ENCODE data around the gene MALT1.
"Not testable (repeated sequence)": the region's sequence is repeated elsewhere in the genome, so short reads cannot be mapped to it uniquely, and the experiment has no call there.

MALT1 gene

GRCh38 chr18:58745914-58746313, 74.6 kb downstream of the MALT1 start:
- no peak for DNase-seq

- no peak for DNase-seq
Measured at GRCh38 chr18:58748899-58749595, 77.8 kb downstream of the MALT1 start.

GRCh38 chr18:58753976-58754375, 82.7 kb downstream of the MALT1 start:
- DNase-seq, result no peak

- no peak for DNase-seq
Measured at GRCh38 chr18:58754544-58755068, 83.3 kb downstream of the MALT1 start.

- no peak for DNase-seq
Measured at GRCh38 chr18:58755304-58756010, 84.2 kb downstream of the MALT1 start.

- DNase-seq, result no peak
Measured at GRCh38 chr18:58756148-58756547, 84.9 kb downstream of the MALT1 start.

GRCh38 chr18:58756596-58757240, 85.5 kb downstream of the MALT1 start:
- DNase-seq, result no peak

GRCh38 chr18:58757351-58757750, 86.1 kb downstream of the MALT1 start:
- DNase-seq, result not testable (repeated sequence)

GRCh38 chr18:58758046-58758445, 86.8 kb downstream of the MALT1 start:
- no peak for DNase-seq

GRCh38 chr18:58758606-58759005, 87.3 kb downstream of the MALT1 start:
- no peak for DNase-seq

- DNase-seq, result no peak
Measured at GRCh38 chr18:58761241-58761969, 90.1 kb downstream of the MALT1 start.

GRCh38 chr18:58761970-58762780, 90.9 kb downstream of the MALT1 start:
- DNase-seq, result no peak

- DNase-seq, result no peak
Measured at GRCh38 chr18:58762781-58763171, 91.5 kb downstream of the MALT1 start.

- no peak for DNase-seq
Measured at GRCh38 chr18:58766164-58766563, 94.9 kb downstream of the MALT1 start.

GRCh38 chr18:58766946-58767345, 95.7 kb downstream of the MALT1 start:
- no peak for DNase-seq

GRCh38 chr18:58768293-58768974, 97.2 kb downstream of the MALT1 start:
- DNase-seq, result peak; percentile 34

GRCh38 chr18:58769321-58769720, 98.1 kb downstream of the MALT1 start:
- no peak for DNase-seq

- no peak for DNase-seq
Measured at GRCh38 chr18:58770601-58771000, 99.3 kb downstream of the MALT1 start.

- DNase-seq, result no peak
Measured at GRCh38 chr18:58772161-58772560, 100.9 kb downstream of the MALT1 start.

GRCh38 chr18:58776084-58776483, 104.8 kb downstream of the MALT1 start:
- DNase-seq, result no peak

GRCh38 chr18:58776541-58776940, 105.3 kb downstream of the MALT1 start:
- not testable (repeated sequence) for DNase-seq

- no peak for DNase-seq
Measured at GRCh38 chr18:58777471-58777870, 106.2 kb downstream of the MALT1 start.
